DOHH2 (cell line): ENCODE measurements around the gene CLCNKA.
"Not testable (repeated sequence)": the region's sequence is repeated elsewhere in the genome, so short reads cannot be mapped to it uniquely, and the experiment has no call there.

Source experiments
- H3F3A ChIP-seq: fragments of 200-600 bp; sonication (generic), shearing (Covaris generic); 2 replicates; pipeline ENCODE4 v1.6.0; 2016; ENCODE audit warnings: antibody characterized with exemption, mild to moderate bottlenecking; ENCODE audit not compliant: control insufficient read depth, insufficient read depth
- H3K27ac ChIP-seq: fragments of 200-600 bp; sonication (generic); 2 replicates; pipeline ENCODE4 v1.5.1; 2014; ENCODE audit warnings: low read depth, mild to moderate bottlenecking, low read length, moderate library complexity
- H3K27me3 ChIP-seq: fragments of 200-600 bp; sonication (generic); 2 replicates; pipeline ENCODE4 v1.6.1; 2014; ENCODE audit warnings: mild to moderate bottlenecking, low read length, mixed read lengths; ENCODE audit not compliant: control insufficient read depth
- H3K36me3 ChIP-seq: fragments of 200-600 bp; sonication (generic); 2 replicates; pipeline ENCODE4 v1.6.1; 2014; ENCODE audit warnings: mild to moderate bottlenecking, low read length, moderate library complexity, mixed read lengths; ENCODE audit not compliant: control insufficient read depth
- H3K4me1 ChIP-seq: fragments of 200-600 bp; sonication (generic); 2 replicates; pipeline ENCODE4 v1.6.1; 2014; ENCODE audit warnings: mild to moderate bottlenecking, low read length, mixed read lengths; ENCODE audit not compliant: control insufficient read depth
- H3K4me2 ChIP-seq: fragments of 200-600 bp; sonication (generic); 2 replicates; pipeline ENCODE4 v1.6.0; 2014; ENCODE audit warnings: mild to moderate bottlenecking, low read length, moderate library complexity
- H3K4me3 ChIP-seq: fragments of 200-600 bp; sonication (generic); 2 replicates; pipeline ENCODE4 v1.5.1; 2014; ENCODE audit warnings: mild to moderate bottlenecking, low read length, mixed read lengths
- H3K79me2 ChIP-seq: fragments of 200-600 bp; sonication (generic); 2 replicates; pipeline ENCODE4 v1.6.1; 2014; ENCODE audit warnings: mild to moderate bottlenecking, low read length, mixed read lengths; ENCODE audit not compliant: control insufficient read depth
- H3K9me2 ChIP-seq: fragments of 200-600 bp; sonication (generic); replicated peaks from 2 replicates; pipeline ENCODE4 v1.6.1; 2014; ENCODE audit warnings: mild to moderate bottlenecking, low read length, mixed read lengths; ENCODE audit not compliant: control insufficient read depth
- H3K9me3 ChIP-seq: fragments of 200-600 bp; sonication (generic); 2 replicates; pipeline ENCODE4 v1.6.1; 2014; ENCODE audit warnings: antibody characterized with exemption, low read length, mixed read lengths; ENCODE audit not compliant: control insufficient read depth, insufficient read depth
- H4K20me1 ChIP-seq: fragments of 200-600 bp; sonication (generic); 2 replicates; pipeline ENCODE4 v1.6.0; 2014; ENCODE audit warnings: low read depth, mild to moderate bottlenecking, antibody characterized with exemption, low read length, moderate library complexity; ENCODE audit not compliant: control insufficient read depth, insufficient read depth
- EZH2phosphoT487 ChIP-seq: fragments of 200-600 bp; sonication (generic); IDR thresholded peaks from 2 replicates; pipeline ENCODE4 v1.6.1; 2017; ENCODE audit warnings: borderline replicate concordance, mild to moderate bottlenecking, antibody characterized with exemption, low read length, moderate library complexity, mixed read lengths
- TF ChIP-seq, protein P1 (sequence below): fragments of 200-600 bp; sonication (generic); IDR thresholded peaks from one replicate; pipeline ENCODE4 v1.5.1; 2014; ENCODE audit warnings: antibody characterized with exemption, mild to moderate bottlenecking, low read depth, low read length; ENCODE audit not compliant: poor library complexity, severe bottlenecking

CLCNKA gene

GRCh38 chr1:16055613-16056520 lies 34.0 kb downstream of the CLCNKA start:
- Histone ChIP-seq H3K27me3 (no peaks in the 10 kb centered on the region), H3K36me3 (no peaks in the 10 kb centered on the region), H3F3A (no peaks in the 10 kb centered on the region), H3K9me3 (no peaks in the 10 kb centered on the region), H3K9me2 (no peaks in the 10 kb centered on the region), H3K79me2 (no peaks in the 10 kb centered on the region), H3K4me1 (no peaks in the 10 kb centered on the region), H4K20me1 (no peaks in the 10 kb centered on the region), H3K4me3 (no peak overlapping the region), H3K4me2 (no peak overlapping the region), H3K27ac (no peak overlapping the region)
- no peak for TF ChIP-seq EZH2phosphoT487
- TF ChIP-seq, protein P1, sequence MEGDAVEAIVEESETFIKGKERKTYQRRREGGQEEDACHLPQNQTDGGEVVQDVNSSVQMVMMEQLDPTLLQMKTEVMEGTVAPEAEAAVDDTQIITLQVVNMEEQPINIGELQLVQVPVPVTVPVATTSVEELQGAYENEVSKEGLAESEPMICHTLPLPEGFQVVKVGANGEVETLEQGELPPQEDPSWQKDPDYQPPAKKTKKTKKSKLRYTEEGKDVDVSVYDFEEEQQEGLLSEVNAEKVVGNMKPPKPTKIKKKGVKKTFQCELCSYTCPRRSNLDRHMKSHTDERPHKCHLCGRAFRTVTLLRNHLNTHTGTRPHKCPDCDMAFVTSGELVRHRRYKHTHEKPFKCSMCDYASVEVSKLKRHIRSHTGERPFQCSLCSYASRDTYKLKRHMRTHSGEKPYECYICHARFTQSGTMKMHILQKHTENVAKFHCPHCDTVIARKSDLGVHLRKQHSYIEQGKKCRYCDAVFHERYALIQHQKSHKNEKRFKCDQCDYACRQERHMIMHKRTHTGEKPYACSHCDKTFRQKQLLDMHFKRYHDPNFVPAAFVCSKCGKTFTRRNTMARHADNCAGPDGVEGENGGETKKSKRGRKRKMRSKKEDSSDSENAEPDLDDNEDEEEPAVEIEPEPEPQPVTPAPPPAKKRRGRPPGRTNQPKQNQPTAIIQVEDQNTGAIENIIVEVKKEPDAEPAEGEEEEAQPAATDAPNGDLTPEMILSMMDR = peak; percentile 83

- H3K36me3 ChIP-seq, H3K4me2 ChIP-seq, H3K27ac ChIP-seq, H4K20me1 ChIP-seq, H3K4me3 ChIP-seq, H3K9me2 ChIP-seq, H3K79me2 ChIP-seq, H3F3A ChIP-seq, H3K4me1 ChIP-seq, H3K27me3 ChIP-seq, H3K9me3 ChIP-seq: not testable (repeated sequence)
Measured at GRCh38 chr1:16056521-16056912, 34.7 kb downstream of the CLCNKA start.

GRCh38 chr1:16057314-16057915 lies 35.6 kb downstream of the CLCNKA start:
- not testable (repeated sequence) for H4K20me1 ChIP-seq, H3K9me2 ChIP-seq, H3K4me2 ChIP-seq, H3K4me1 ChIP-seq, H3K4me3 ChIP-seq, H3K27me3 ChIP-seq, H3K79me2 ChIP-seq, H3K36me3 ChIP-seq, H3F3A ChIP-seq, H3K27ac ChIP-seq, H3K9me3 ChIP-seq

DNA sequence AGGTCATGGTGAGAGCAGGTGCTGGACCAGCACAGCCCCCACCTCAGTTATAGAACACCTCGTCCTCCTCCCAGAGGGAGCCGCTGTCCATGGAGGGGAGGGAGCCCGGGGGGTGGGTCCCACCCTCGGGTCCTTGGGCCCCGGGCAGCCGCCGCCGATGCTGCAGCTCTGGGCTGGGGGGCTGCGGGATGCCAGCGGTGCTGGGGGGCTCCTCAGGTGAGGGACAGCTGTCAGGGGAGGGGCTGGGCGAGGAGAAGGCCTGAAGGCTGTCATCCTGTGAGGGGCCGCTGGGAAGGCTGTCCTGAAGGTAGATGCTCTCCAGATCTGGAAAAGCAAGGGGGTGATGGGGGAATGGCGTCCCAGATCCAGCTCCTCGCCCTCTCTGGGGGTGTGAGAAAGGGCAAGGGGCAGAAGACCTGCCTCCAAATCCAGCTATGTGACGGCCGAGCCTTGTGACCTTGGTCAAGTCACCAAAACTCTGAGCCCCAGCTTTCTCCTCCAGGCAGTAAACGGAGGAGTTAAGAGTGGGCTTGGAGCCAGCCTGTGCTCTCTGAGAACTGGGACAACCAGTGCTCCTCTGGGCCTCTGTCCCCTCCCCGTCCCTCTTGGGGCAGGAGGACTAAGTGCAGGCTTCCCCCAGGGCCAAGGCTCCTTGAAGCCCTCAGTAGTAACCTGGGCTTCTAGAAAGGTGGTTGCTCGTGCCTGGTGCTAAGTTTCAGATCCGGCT lies 36.7 kb downstream of the CLCNKA start:
- not testable (repeated sequence) for H3K27me3 ChIP-seq, H3K4me3 ChIP-seq, H3K4me2 ChIP-seq, H4K20me1 ChIP-seq, H3K79me2 ChIP-seq, H3K9me3 ChIP-seq, H3K36me3 ChIP-seq, H3K9me2 ChIP-seq, H3K27ac ChIP-seq, H3F3A ChIP-seq, H3K4me1 ChIP-seq
